GM21367 (cell line): ENCODE data around the gene GNG4.
"Not testable (repeated sequence)": the region's sequence is repeated elsewhere in the genome, so short reads cannot be mapped to it uniquely, and the experiment has no call there.

Experiments
- ATAC-seq: cut with Tn5 transposase; IDR thresholded peaks from one replicate; pipeline ENCODE4 v1.9.1; 2021; ENCODE audit not compliant: unreplicated experiment

Gene GNG4

DNA sequence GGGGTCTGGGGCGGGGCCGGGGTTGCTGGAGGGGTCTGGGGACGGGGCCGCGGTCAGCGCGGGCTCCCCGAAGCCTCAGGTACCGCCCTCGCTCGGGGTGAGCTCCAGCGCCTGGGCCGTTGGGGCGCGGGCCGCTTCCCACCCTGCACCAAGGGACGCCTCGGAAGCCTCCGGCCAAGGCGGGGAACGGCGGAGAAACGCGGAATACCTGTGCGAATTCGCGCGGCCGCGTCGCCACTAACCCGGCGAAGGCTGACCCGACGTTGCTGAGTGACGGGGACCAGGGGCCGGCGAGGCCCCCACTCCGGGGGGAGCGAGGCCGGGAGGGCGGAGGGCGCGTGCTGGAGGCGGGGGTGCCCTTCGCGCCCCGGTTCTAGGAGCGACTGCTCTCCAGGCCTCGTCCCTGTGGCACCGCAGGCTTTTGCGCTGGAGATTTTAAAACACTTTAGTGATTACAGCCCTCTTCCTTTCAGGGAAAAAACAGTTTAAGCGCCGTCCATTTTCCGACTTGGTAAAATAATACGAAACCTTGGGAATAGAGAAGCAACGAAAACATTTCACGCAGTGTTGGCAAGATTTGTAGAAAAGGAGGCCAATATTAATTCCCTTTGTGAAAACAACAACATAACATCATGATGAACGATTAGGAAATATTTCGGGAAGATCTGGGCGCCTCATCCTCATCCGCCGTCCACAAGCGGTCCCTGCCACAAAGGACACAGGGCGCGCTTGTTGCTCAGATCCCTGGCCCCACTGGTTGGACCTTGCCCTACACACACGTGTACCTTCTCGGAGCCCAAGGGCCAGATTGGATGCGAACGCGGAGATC lies 971 bp upstream of the GNG4 start:
- no peak for ATAC-seq

GRCh38 chr1:235648954-235649367 lies 623 bp downstream of the GNG4 start:
- peak; percentile 54 for ATAC-seq

GRCh38 chr1:235648407-235648907 lies 1.1 kb downstream of the GNG4 start:
- no peak for ATAC-seq

- ATAC-seq, result not testable (repeated sequence)
Observed at GRCh38 chr1:235647537-235647936, 2.0 kb downstream of the GNG4 start.

DNA sequence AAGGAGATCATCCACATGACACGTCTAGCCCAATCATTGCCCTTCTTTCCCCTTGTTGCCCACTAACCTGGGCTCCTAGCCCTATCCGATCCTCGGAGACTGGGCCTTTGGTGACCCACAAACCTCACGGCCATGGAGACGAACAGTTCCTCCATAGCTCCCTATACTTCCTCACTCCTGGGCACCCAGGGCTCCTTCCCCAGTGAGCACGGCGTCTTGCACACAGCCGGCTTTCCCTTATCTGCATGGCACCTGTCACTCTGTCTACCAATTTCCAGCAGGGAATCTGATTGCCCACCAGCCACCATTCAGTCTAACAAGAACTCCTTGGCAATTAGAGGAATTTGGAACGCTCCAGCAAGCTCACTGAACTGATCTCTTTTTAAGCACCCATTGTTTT lies 3.1 kb downstream of the GNG4 start:
- ATAC-seq, result no peak

DNA sequence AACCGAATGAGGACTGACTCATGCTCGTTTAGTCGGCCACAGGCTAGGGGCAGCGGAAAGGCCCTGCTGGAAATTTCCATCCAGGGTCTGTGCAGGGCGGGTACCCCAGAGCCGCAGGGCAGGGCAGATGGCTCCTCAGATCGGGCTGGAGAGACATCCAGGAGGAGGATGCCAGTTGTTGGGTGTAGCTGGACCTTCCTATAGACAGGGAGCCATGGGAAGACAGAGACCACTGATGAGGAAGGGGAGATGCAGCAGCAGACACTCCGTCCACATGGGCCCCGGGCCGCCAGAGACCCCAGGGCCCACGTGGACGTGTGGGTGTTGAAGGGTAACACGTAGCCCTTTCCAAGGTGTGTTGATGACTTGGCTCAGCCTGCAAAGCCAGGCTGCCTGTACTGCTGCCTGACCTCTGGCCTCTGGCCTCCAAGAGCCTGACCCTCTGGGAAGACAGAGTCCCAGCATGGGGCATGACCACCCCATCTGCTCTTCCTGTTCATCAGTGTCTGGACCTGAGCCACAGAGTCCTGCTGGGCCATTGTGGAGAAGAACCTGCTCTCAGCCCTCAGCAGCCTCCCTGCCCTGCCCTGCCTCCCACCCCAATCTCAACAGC lies 4.8 kb downstream of the GNG4 start:
- no peak for ATAC-seq

GRCh38 chr1:235643837-235644692 lies 5.5 kb downstream of the GNG4 start:
- ATAC-seq, result no peak

DNA sequence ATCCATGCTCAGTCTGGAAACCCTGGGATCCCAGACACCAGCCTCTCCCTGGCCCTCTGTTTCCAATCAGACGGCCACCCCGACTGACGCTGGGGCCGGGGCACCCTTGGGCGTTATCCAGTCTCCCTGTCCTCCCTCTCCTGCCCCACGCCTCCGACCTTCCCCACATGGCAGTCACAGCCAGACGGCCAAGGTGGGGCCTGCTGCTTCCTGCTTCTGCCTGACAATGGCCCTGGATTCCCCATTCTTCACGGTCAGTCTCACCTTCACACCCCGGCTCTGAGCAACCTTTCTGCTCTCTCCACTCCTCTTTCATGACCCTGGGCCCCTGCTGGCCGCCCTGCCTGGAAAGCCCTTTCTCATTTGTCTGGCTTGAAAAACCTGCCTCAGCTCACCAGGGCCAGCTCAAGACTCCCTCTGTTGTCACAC lies 6.6 kb downstream of the GNG4 start:
- no peak for ATAC-seq

GRCh38 chr1:235642011-235642942 lies 7.3 kb downstream of the GNG4 start:
- ATAC-seq, result no peak

GRCh38 chr1:235640580-235640979 lies 9.0 kb downstream of the GNG4 start:
- ATAC-seq, result no peak

DNA sequence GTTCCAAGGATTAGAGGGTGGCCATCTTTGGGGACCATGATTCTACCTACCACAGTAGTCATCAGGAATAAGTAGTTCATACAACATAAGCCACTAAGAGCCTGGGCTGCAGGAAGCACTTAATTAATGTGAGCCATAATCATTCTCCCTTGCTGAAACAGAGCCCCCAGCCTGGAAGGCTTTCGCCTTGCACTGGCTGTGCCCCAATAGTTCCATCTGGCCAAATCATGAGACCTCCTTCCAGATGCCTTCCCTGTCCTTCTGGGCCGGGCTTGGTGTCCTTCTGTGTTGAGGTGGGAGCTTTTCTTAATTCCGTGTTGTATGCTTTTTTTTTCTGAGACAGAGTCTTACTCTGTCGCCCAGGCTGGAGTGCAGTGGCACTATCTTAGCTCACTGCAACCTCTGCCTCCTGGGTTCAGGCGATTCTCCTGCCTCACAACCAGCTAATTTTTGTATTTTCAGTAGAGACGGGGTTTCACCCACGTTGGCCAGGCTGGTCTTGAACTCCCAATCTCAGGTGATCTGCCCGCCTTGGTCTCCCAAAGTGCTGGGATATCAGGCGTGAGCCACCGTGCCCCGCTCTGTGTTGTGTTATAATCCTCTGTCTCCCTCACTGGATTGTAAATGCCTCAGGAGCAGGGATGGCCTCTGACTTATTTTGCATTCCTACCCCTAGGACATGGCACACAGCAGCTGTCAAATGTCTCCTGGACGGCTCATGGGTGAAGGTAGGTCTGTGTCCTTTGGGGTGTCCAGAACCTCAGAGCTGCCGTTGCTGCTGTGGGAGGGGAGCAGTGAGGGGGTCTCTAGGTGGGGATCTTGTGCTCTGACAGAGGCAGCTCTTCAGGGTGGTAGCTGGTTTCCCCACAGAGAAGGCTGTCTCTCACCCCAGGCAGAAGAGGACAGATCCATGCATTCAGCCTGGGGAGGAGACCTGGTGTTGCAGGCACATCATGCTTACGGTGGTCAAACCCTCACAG lies 10.1 kb downstream of the GNG4 start:
- ATAC-seq, result no peak

DNA sequence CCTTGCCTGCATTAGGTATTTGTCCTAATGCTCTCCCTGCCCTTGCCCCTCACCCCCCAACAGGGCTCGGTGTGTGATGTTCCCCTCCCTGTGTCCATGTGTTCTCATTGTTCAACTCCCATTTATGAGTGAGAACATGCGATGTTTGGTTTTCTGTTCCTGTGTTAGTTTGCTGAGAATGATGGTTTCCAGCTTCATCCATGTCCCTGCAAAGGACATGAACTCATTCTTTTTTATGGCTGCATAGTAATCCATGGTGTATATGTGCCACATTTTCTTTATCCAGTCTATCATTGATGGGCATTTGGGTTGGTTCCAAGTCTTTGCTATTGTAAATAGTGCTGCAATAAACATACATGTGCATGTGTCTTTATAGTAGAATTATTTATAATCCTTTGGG lies 11.0 kb downstream of the GNG4 start:
- not testable (repeated sequence) for ATAC-seq

DNA sequence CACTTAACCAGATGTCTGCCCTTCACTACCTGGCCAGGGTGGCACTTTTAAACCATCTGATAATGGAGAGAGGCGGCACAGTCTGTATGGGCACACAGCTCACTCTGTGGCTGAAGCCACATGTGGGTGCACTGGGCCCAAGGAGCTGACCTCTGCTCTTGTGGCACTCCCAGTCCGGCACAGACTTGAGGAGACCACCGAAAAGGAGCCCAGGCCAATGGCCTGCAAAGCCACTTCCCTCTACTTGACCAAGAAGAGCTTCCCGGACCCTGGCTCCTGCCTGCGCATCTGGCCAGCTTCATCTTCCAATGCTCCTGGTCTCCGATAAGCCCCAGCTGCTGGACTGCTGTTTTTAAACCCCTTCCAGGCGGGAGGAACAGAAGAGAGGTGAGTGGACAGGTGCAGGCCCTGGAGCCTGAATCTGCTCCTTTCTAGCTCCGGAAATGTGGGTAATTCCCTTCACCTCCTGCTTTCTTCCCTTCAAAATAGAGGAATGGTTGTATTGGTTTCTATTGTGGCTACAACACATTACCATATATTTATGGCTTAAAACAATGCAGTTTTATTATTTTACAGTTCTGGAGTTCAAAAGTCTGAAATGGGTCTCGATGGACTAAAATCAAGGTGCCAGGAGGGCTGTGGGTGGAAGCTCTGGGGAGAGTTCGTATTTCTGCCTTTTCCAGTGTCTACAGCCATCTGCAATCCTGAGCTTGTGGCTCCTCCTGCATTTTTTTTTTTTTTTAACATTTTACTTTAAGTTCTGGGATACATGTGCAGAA lies 11.6 kb downstream of the GNG4 start:
- no peak for ATAC-seq

GRCh38 chr1:235635938-235636662 lies 13.5 kb downstream of the GNG4 start:
- ATAC-seq, result no peak

DNA sequence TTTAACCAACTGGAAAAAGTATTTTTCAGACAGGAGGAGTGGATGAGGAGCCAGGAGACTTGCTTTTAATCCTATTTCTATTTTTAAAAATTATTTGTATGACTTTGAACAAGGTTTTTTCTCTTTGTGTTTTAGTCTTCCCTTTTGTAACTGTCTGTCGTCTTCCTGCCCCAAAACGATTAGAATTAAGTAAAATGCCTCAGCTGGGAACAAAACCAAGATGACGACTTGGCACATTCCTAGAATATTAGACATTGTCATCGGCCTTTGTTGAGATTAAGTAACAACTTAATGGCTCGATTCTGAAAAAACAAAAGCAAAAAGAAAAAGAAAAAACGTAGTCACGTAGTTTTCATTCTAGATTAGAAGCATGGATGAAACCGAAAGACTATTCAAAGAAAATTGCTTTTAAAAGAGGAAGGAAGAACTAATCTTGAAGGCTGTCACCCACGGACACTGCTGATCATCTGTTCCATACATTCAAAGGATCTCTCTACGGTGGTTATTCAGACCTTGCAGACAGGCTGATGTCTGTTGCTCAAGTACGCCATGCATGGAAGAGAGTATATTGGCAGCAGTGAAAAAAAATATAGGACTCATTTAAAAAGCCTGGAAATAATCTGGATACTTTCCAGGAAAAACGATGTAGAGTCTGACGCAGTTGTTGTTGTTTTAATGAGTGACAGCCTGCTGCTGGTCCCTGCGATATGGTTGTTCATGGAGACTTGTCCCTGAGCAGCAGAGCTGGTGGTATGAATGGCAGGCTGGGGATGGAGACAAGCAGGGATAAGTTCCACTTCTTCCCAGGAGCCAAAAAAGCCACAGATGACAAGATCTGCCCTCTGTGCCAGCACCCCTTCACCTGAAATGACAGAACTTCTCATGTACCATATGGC lies 16.8 kb downstream of the GNG4 start:
- peak; percentile 74 for ATAC-seq

DNA sequence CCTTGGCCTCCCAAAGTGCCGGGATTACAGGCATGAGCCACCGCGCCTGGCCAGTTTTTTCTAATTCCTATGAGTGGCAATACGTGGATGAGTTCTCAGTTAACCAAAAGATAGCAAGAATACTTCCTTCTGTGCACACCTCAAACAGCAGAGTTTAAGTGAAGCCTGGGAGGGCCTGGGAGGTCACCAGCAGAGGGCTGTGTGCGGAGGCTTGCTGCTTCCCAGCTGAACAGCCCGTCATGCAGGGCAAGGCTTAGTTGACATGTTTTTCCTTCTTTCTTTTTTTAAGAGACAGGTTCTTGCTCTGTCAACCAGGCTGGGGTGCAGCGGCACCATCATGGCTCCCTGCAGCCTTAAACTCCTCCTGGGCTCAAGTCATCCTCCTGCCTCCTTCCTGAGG lies 17.8 kb downstream of the GNG4 start:
- ATAC-seq, result no peak
